ENCODE measurements around the gene PLD3. TPM values are rescaled to one million over a fixed set of nuclear protein-coding genes. Genes with fewer than 3 reads are reported as not detected.
A peak's percentile ranks its signal among the peaks of the same experiment; 100 is the strongest.

PLD3 gene
- total RNA-seq, 2 donors from 2014 or later = 155 to 162 TPM

DNA sequence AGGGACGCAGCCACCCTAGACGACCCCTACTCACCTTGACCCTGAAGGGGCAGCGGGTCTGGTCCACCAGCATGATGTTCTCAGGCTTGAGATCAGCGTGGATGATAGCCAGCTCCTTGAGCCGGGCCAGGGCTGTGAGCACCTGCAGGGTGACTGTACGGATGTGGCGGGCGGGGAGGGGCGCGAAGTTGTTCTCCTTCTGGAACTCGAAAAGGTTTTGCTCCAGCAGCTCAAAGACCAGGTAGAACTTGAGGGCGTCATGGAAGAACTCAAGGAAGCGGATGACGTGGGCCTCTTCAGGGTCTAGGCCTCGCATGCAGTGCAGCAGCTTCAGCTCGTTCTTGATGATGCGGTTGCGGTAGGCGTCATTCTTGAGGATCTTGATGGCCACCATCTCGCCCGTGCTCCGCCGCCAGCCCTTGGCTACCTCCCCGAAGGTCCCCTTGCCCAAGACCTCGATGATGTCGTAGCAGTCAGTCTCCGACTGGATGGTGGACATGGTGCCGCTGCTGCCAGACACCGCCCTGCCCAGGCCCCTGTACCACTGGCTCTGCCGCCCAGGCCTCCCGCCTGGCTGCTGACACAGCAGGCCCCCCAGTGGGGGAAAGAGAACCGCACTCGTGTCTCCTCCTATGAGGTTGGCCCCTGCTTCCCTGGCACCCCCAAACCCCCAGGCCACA is 41.0 kb downstream of the PLD3 start:
- H3K27ac ChIP-seq = no peak overlapping the region
- DNase-seq = no peak
- no peak for ATAC-seq

DNA sequence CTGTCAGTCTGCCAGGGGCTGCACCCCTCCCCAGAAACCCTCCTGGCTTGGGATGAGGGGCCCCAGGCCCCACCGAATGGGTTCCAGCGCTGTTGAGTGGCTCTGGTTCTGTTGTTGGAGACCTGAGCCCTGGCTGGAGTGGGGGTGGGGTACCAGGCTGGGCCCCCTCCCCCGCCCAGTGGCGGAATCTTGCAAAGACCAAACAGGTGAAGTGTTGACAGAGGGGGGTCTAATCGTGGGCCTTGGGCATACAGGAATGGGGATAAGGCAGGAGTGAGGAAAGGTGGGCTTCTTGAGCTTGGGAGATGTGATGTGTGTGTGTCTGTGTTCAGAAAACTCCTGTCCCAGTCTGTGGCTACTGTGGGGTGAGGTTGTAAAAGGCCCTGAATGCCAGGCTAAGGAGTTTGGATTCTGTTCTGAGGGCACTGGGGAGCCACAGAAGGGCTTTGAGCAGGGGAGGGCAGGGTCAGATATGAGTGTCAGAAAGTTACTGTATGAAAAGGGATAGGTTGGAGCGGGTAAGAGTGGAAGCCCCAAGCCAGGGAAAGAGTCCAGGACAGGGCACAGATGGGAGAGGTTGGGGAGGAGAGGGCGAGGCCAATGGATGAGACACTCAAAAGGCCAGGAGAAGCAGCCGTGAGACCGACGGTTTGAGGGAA is 41.7 kb downstream of the PLD3 start, which contains the start of gene HIPK4:
Gene HIPK4, minus strand, starts transcription at position 98 of the 659 bp plus-strand sequence. CDS start 279 bp downstream, outside the sequence.
- TF ChIP-seq POLR2A (IDR thresholded peaks at IDR 0.05) = no peak
- TF ChIP-seq, protein P1, sequence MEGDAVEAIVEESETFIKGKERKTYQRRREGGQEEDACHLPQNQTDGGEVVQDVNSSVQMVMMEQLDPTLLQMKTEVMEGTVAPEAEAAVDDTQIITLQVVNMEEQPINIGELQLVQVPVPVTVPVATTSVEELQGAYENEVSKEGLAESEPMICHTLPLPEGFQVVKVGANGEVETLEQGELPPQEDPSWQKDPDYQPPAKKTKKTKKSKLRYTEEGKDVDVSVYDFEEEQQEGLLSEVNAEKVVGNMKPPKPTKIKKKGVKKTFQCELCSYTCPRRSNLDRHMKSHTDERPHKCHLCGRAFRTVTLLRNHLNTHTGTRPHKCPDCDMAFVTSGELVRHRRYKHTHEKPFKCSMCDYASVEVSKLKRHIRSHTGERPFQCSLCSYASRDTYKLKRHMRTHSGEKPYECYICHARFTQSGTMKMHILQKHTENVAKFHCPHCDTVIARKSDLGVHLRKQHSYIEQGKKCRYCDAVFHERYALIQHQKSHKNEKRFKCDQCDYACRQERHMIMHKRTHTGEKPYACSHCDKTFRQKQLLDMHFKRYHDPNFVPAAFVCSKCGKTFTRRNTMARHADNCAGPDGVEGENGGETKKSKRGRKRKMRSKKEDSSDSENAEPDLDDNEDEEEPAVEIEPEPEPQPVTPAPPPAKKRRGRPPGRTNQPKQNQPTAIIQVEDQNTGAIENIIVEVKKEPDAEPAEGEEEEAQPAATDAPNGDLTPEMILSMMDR (IDR thresholded peaks at IDR 0.05) = no peak
- intact Hi-C loops (cut with DNase I) = no loop called here
- Histone ChIP-seq H3K9me3 (no peaks in the 10 kb centered on the region), H3K4me3 (no peak within 1 kb of the TSS), H3K4me1 (no peaks in the 10 kb centered on the region), H3K36me3 (replicated peaks in 1 of 2; ENCODE audit: insufficient read depth in 1 of 2, low read depth in 2 of 2) (no peaks in the 10 kb centered on the region), H3K27me3 (no peaks in the 10 kb centered on the region), H3K27ac (no peak within 1 kb of the TSS)
- 80 to 87% methylated on average over 8 to 10 of the region's 10 CpGs for WGBS, 2 donors
- no peak for DNase-seq
- ATAC-seq = no peak

More for the DNA sequence above, 41.0 kb downstream of the PLD3 start:
- WGBS, 2 donors = 87 to 94% methylated on average over 9 to 33 of the region's 33 CpGs
- no peaks in the 10 kb centered on the region for H3K36me3 ChIP-seq (replicated peaks in 1 of 2; ENCODE audit: insufficient read depth in 1 of 2, low read depth in 2 of 2)
- no peaks in the 10 kb centered on the region for H3K4me1 ChIP-seq
- TF ChIP-seq, protein P1 (IDR thresholded peaks at IDR 0.05) = no peak
- TF ChIP-seq POLR2A (IDR thresholded peaks at IDR 0.05) = no peak
- H3K27me3 ChIP-seq = no peaks in the 10 kb centered on the region
- no peaks in the 10 kb centered on the region for H3K9me3 ChIP-seq
- H3K4me3 ChIP-seq = no peak overlapping the region
- intact Hi-C loops (cut with DNase I) = no loop called here

DNA sequence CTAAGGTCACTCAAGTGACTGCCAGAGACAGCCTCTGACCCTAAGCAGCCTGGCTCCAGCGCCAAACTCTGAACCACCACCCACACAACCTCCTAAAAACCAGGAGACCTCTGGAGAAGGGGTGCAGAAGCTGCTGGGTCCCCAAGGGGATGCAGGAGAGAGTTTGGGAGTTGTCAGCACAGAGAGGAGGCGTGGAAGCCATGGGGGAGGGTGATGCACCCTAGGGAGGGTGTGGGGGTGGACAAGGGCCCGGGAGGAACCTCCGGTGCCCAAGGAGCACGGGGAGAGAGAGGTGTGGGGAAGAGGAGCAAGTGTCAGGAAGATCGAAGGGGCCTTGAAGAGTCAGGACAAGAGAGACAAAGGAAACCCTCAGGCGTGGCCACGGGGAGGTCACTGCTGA is 43.6 kb downstream of the PLD3 start:
- TF ChIP-seq, protein P1 (IDR thresholded peaks at IDR 0.05) = no peak
- no peak for TF ChIP-seq POLR2A (IDR thresholded peaks at IDR 0.05)
- intact Hi-C loops (cut with DNase I) = no loop called here
- Histone ChIP-seq H3K27me3 (no peaks in the 10 kb centered on the region), H3K36me3 (replicated peaks in 1 of 2; ENCODE audit: insufficient read depth in 1 of 2, low read depth in 2 of 2) (no peaks in the 10 kb centered on the region), H3K27ac (no peak overlapping the region), H3K4me3 (no peak overlapping the region), H3K4me1 (no peaks in the 10 kb centered on the region), H3K9me3 (no peaks in the 10 kb centered on the region)
- DNase-seq (no peak), ATAC-seq (no peak)
- 78 to 88% methylated on average over 8 of the region's 8 CpGs for WGBS, 2 donors

GRCh38 chr19:40392894-40393517 is 44.5 kb downstream of the PLD3 start:
- DNase-seq (peak in 3 of 4 donors; percentile 25 to 38 (median 33)), ATAC-seq (no peak)
- Histone ChIP-seq H3K36me3 (replicated peaks in 1 of 2; ENCODE audit: insufficient read depth in 1 of 2, low read depth in 2 of 2) (no peaks in the 10 kb centered on the region), H3K27ac (no peak overlapping the region), H3K9me3 (no peaks in the 10 kb centered on the region), H3K4me1 (no peaks in the 10 kb centered on the region), H3K27me3 (no peaks in the 10 kb centered on the region), H3K4me3 (no peak overlapping the region)
- intact Hi-C loops (cut with DNase I) = no loop called here
- TF ChIP-seq POLR2A (IDR thresholded peaks at IDR 0.05) = no peak
- TF ChIP-seq, protein P1 (IDR thresholded peaks at IDR 0.05) = peak in 4 of 7 experiments; percentile 15 to 36 (median 20)
- 38 to 39% methylated on average over 7 to 9 of the region's 9 CpGs for WGBS, 2 donors

Data from body of pancreas (tissue), 4 donors.